H9 (cell line): ENCODE data around the gene MYO7B. TPM values are rescaled to one million over a fixed set of nuclear protein-coding genes. Genes with fewer than 3 reads are reported as not detected.

Experiments used
- DNase-seq: peaks from one replicate; pipeline ENCODE4 v3.0.0-alpha.2; 2017
- H2AFZ ChIP-seq: one replicate; pipeline ENCODE4 v1.6.1; 2013; ENCODE audit warnings: mild to moderate bottlenecking, low read length, control low read depth, moderate library complexity
- H2AK5ac ChIP-seq: 2 replicates; pipeline ENCODE4 v1.6.1; 2013; ENCODE audit warnings: low read length, control low read depth, mixed read lengths; ENCODE audit not compliant: insufficient read length
- H2BK120ac ChIP-seq: one replicate; pipeline ENCODE4 v1.6.1; 2013; ENCODE audit warnings: low read depth, mild to moderate bottlenecking, low read length, control low read depth, inconsistent platforms; ENCODE audit not compliant: poor library complexity, severe bottlenecking
- H2BK12ac ChIP-seq: 2 replicates; pipeline ENCODE4 v1.6.1; 2013; ENCODE audit warnings: low read length, control low read depth, mixed read lengths, low read depth; ENCODE audit not compliant: insufficient read length
- H2BK15ac ChIP-seq: 2 replicates; pipeline ENCODE4 v1.6.1; 2013; ENCODE audit warnings: low read depth, low read length, control low read depth
- H2BK20ac ChIP-seq: one replicate; pipeline ENCODE4 v1.6.1; 2013; ENCODE audit warnings: low read depth, mild to moderate bottlenecking, low read length, control low read depth, inconsistent platforms; ENCODE audit not compliant: poor library complexity, severe bottlenecking
- H2BK5ac ChIP-seq: 2 replicates; pipeline ENCODE4 v1.6.1; 2013; ENCODE audit warnings: low read length, control low read depth, mixed read lengths; ENCODE audit not compliant: insufficient read length
- H3K14ac ChIP-seq: 2 replicates; pipeline ENCODE4 v1.6.1; 2013; ENCODE audit warnings: low read length, control low read depth; ENCODE audit not compliant: insufficient read depth
- H3K18ac ChIP-seq: 2 replicates; pipeline ENCODE4 v1.6.1; 2013; ENCODE audit warnings: low read depth, mild to moderate bottlenecking, mixed read lengths, low read length, control low read depth; ENCODE audit not compliant: insufficient read length
- H3K23ac ChIP-seq: 2 replicates; pipeline ENCODE4 v1.6.1; 2013; ENCODE audit warnings: low read length, control low read depth, mixed read lengths, low read depth; ENCODE audit not compliant: insufficient read length
- H3K23me2 ChIP-seq: 2 replicates; pipeline ENCODE4 v1.6.1; 2013; ENCODE audit warnings: low read depth, mild to moderate bottlenecking, mixed read lengths, low read length, control low read depth; ENCODE audit not compliant: insufficient read length, poor library complexity, severe bottlenecking
- H3K27ac ChIP-seq: 2 replicates; pipeline ENCODE4 v1.5.1; 2013; ENCODE audit warnings: low read length, control low read depth, mixed read lengths, low read depth; ENCODE audit not compliant: insufficient read length
- H3K27me3 ChIP-seq: 2 replicates; pipeline ENCODE4 v1.6.1; 2013; ENCODE audit warnings: low read length, control low read depth, inconsistent platforms; ENCODE audit not compliant: insufficient read depth
- H3K4ac ChIP-seq: 2 replicates; pipeline ENCODE4 v1.6.1; 2013; ENCODE audit warnings: low read depth, mild to moderate bottlenecking, control low read depth, inconsistent platforms, low read length, moderate library complexity
- H3K4me1 ChIP-seq: 2 replicates; pipeline ENCODE4 v1.6.1; 2013; ENCODE audit warnings: low read length, control low read depth, inconsistent platforms; ENCODE audit not compliant: insufficient read depth
- H3K4me2 ChIP-seq: 2 replicates; pipeline ENCODE4 v1.6.1; 2013; ENCODE audit warnings: low read length, control low read depth, mixed read lengths; ENCODE audit not compliant: insufficient read length, insufficient read depth
- H3K56ac ChIP-seq: 2 replicates; pipeline ENCODE4 v1.6.1; 2013; ENCODE audit warnings: low read depth, mild to moderate bottlenecking, mixed read lengths, low read length, control low read depth; ENCODE audit not compliant: insufficient read length
- H3K79me1 ChIP-seq: 2 replicates; pipeline ENCODE4 v1.6.1; 2013; ENCODE audit warnings: low read depth, mild to moderate bottlenecking, moderate library complexity, low read length, control low read depth, inconsistent platforms; ENCODE audit not compliant: insufficient read depth, poor library complexity, severe bottlenecking
- H3K79me2 ChIP-seq: 2 replicates; pipeline ENCODE4 v1.6.1; 2013; ENCODE audit warnings: low read length, control low read depth, inconsistent platforms; ENCODE audit not compliant: insufficient read depth
- H3K9ac ChIP-seq: 2 replicates; pipeline ENCODE4 v1.6.1; 2013; ENCODE audit warnings: low read length, control low read depth, mixed read lengths; ENCODE audit not compliant: insufficient read length; ENCODE audit errors: extremely low read depth
- H3K9me3 ChIP-seq: one replicate; pipeline ENCODE4 v1.6.1; 2013; ENCODE audit warnings: low read depth, low read length, inconsistent platforms; ENCODE audit not compliant: control insufficient read depth
- H3T11ph ChIP-seq: one replicate; pipeline ENCODE4 v1.6.1; 2013; ENCODE audit warnings: mild to moderate bottlenecking, low read length, control low read depth, inconsistent platforms
- H4K20me1 ChIP-seq: one replicate; pipeline ENCODE4 v1.6.1; 2013; ENCODE audit not compliant: control insufficient read depth, insufficient read length, insufficient read depth
- H4K5ac ChIP-seq: 2 replicates; pipeline ENCODE4 v1.6.1; 2013; ENCODE audit warnings: low read depth, mild to moderate bottlenecking, mixed read lengths, low read length, control low read depth; ENCODE audit not compliant: insufficient read length
- H4K8ac ChIP-seq: replicated peaks from 2 replicates; pipeline ENCODE4 v1.6.1; 2013; ENCODE audit warnings: low read length, control low read depth, mixed read lengths, low read depth; ENCODE audit not compliant: insufficient read length
- H4K91ac ChIP-seq: 2 replicates; pipeline ENCODE4 v1.6.1; 2013; ENCODE audit warnings: low read depth, mild to moderate bottlenecking, moderate library complexity, mixed read lengths, low read length, control low read depth; ENCODE audit not compliant: insufficient read length
- H3K27ac Mint-ChIP-seq, 3 experiments: 2 replicates in 2 of 3; 3 replicates in 1 of 3; pipeline ENCODE4 v1.8.0; 2020 to 2021; ENCODE audit warnings: mixed read lengths in 3 of 3, mild to moderate bottlenecking in 1 of 3, moderate library complexity in 1 of 3
- H3K27me3 Mint-ChIP-seq: 2 replicates; pipeline ENCODE4 v1.8.0; 2021; ENCODE audit warnings: low read depth, mild to moderate bottlenecking, moderate library complexity, mixed read lengths
- H3K36me3 Mint-ChIP-seq, 3 experiments: 2 replicates in 2 of 3; 3 replicates in 1 of 3; pipeline ENCODE4 v1.8.0; 2020 to 2021; ENCODE audit warnings: low read depth in 3 of 3, mixed read lengths in 3 of 3; ENCODE audit not compliant: insufficient read depth in 1 of 3
- H3K4me1 Mint-ChIP-seq, 2 experiments: 2 replicates each; pipeline ENCODE4 v1.8.0; 2020; ENCODE audit warnings: mixed read lengths in 2 of 2
- H3K4me3 Mint-ChIP-seq, 2 experiments: 2 replicates in 1 of 2; 3 replicates in 1 of 2; pipeline ENCODE4 v1.8.0; 2020 to 2021; ENCODE audit warnings: mild to moderate bottlenecking in 2 of 2, mixed read lengths in 2 of 2, moderate library complexity in 1 of 2
- H3K9me3 Mint-ChIP-seq, 2 experiments: 2 replicates in 1 of 2; 3 replicates in 1 of 2; pipeline ENCODE4 v1.8.0; 2020; ENCODE audit warnings: mild to moderate bottlenecking in 2 of 2, mixed read lengths in 2 of 2, moderate library complexity in 1 of 2
- WGBS: extraction: QIAGEN DNeasy Blood & Tissue Kit; methylation state at CpG from one replicate; pipeline ENCODE4 v1.1.7; 2013; ENCODE audit warnings: missing lambda C conversion rate, low lambda C conversion rate, mixed read lengths; ENCODE audit not compliant: insufficient read length; ENCODE audit errors: extremely low coverage; 5-methylcytosine and 5-hydroxymethylcytosine counted together
- total RNA-seq: library from RNA; stranded (reverse); gene quantifications from 2 replicates; pipeline ENCODE4 v1.2.1, GENCODE V29; 2021
- TF ChIP-seq, protein P1 (sequence below): fragments of 200-600 bp; sonication (generic); conservative IDR thresholded peaks from 3 replicates; pipeline ENCODE4 v1.8.0; 2021; ENCODE audit warnings: antibody characterized with exemption, mild to moderate bottlenecking

Gene MYO7B
- total RNA-seq, 1 experiment from 2014 or later = not detected

DNA sequence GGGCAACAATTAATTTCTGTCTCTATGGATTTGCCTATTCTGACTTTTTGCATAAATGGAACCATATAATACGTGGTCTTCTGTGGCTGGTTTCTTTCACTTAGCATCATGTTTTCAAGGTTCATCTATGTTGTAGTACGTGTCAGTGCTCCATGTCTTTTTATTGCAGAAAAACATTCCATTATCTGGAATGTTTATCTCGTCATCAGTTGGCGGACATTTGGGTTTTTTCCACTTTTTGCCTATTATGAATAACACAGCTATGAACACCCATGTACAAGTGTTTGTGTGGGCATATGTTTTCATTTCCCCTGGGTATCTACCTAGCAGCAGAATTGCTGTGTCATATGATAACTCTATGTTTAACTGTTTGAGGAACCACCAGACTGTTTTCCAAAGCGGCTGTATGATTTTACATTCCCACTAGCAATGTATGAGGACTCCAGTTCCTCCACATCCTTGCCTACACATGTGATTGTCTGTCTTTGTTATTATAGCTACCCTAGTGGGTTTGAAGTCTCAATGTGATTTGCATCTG is 49.9 kb downstream of the MYO7B start:
- no peaks in the 10 kb centered on the region for H3K27me3 ChIP-seq
- H3K9me3 ChIP-seq = no peaks in the 10 kb centered on the region
- H4K5ac ChIP-seq = no peak overlapping the region
- no peak overlapping the region for H3T11ph ChIP-seq
- no peak overlapping the region for H2BK120ac ChIP-seq
- H3K56ac ChIP-seq = no peak overlapping the region
- no peak overlapping the region for H3K27ac ChIP-seq
- H3K9me3 Mint-ChIP-seq = no peaks in the 10 kb centered on the region
- TF ChIP-seq, protein P1, sequence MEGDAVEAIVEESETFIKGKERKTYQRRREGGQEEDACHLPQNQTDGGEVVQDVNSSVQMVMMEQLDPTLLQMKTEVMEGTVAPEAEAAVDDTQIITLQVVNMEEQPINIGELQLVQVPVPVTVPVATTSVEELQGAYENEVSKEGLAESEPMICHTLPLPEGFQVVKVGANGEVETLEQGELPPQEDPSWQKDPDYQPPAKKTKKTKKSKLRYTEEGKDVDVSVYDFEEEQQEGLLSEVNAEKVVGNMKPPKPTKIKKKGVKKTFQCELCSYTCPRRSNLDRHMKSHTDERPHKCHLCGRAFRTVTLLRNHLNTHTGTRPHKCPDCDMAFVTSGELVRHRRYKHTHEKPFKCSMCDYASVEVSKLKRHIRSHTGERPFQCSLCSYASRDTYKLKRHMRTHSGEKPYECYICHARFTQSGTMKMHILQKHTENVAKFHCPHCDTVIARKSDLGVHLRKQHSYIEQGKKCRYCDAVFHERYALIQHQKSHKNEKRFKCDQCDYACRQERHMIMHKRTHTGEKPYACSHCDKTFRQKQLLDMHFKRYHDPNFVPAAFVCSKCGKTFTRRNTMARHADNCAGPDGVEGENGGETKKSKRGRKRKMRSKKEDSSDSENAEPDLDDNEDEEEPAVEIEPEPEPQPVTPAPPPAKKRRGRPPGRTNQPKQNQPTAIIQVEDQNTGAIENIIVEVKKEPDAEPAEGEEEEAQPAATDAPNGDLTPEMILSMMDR = no peak
- no peak overlapping the region for H3K4me2 ChIP-seq
- no peaks in the 10 kb centered on the region for H3K23me2 ChIP-seq
- peaks cover 4% of the 10 kb centered on the region for H3K27me3 Mint-ChIP-seq
- H3K36me3 Mint-ChIP-seq = no peaks in the 10 kb centered on the region; a peak in 2 of 7 replicates
- no peak overlapping the region for H2BK15ac ChIP-seq
- no peak overlapping the region for H2AFZ ChIP-seq
- no peak overlapping the region for H2BK20ac ChIP-seq
- no peaks in the 10 kb centered on the region for H3K79me2 ChIP-seq
- no peak overlapping the region for H3K14ac ChIP-seq
- no peaks in the 10 kb centered on the region for H4K20me1 ChIP-seq
- H3K18ac ChIP-seq = no peak overlapping the region
- no peak overlapping the region for H2AK5ac ChIP-seq
- no peak for DNase-seq
- peaks cover 2% of the 10 kb centered on the region; the same call in 1 of the 2 replicates for H3K4me1 ChIP-seq
- no peak overlapping the region for H3K9ac ChIP-seq
- H3K4me1 Mint-ChIP-seq = peaks cover 22% of the 10 kb centered on the region in 2 experiments
- no peak overlapping the region for H3K4me3 Mint-ChIP-seq
- WGBS = no CpG with 5 or more reads among the region's 5 CpGs
- no peak overlapping the region for H3K23ac ChIP-seq
- no peak overlapping the region for H4K8ac ChIP-seq
- H4K91ac ChIP-seq = no peak overlapping the region
- no peak overlapping the region for H3K27ac Mint-ChIP-seq
- H2BK12ac ChIP-seq = no peak overlapping the region
- no peak overlapping the region for H2BK5ac ChIP-seq
- H3K79me1 ChIP-seq = no peaks in the 10 kb centered on the region
- H3K4ac ChIP-seq = no peak overlapping the region
